Measurements from ENCODE around the gene SLC35E2B. TPM values are rescaled to one million over a fixed set of nuclear protein-coding genes. Genes with fewer than 3 reads are reported as not detected.

The SLC35E2B gene
- total RNA-seq, 1 donor, result 32.8 TPM

GRCh38 chr1:1621173-1622009, 71.2 kb downstream of the SLC35E2B start:
- DNase-seq (ENCODE audit: low read depth), result no peak
- H3K4me3 ChIP-seq (ENCODE audit: low read depth, low read length), result no peak overlapping the region
- TF ChIP-seq CTCF (IDR thresholded peaks at IDR 0.05; ENCODE audit: insufficient read depth, low read depth, low read length), result no peak

DNA sequence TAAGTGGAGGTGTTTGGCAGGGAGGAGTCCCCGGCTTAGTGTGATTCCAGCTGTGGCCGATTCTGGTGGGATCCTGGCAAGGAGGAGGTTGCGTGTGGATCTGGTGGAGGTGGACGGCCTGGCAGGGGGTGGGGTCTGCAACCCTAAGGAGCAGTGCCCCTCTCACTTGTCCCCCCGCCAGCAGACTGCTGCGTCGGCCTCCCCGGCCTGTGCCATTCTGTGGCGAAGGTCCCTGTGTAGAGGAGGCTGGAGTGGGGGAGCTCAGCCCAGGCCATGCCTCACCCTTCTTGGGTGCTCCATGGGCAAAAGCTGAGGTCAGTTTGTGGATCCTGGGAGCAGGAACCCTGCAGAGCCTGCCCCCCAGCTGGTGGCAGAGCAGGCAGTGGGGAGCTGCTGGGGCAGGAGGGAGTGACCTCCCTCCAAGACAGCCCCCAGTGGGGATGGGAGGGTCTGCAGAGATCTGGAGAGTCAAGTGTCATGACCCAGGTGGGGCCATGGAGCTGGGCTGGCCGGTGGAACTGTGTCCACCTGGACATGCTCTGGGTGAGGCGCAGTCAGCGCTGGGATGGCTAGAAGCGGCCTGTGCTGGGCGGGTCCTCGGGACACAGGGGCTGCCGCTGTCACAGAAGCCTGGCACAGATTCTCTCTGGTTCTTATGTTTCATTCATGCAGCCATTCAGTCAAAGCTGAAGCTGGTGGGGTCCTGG, 72.0 kb downstream of the SLC35E2B start:
- TF ChIP-seq CTCF (IDR thresholded peaks at IDR 0.05; ENCODE audit: insufficient read depth, low read depth, low read length), result no peak
- no peak overlapping the region for H3K4me3 ChIP-seq (ENCODE audit: low read depth, low read length)
- no peak for DNase-seq (ENCODE audit: low read depth)

- no peak for TF ChIP-seq CTCF (IDR thresholded peaks at IDR 0.05; ENCODE audit: insufficient read depth, low read depth, low read length)
- no peak for DNase-seq (ENCODE audit: low read depth)
- no peak overlapping the region for H3K4me3 ChIP-seq (ENCODE audit: low read depth, low read length)
These were observed 72.7 kb downstream of the SLC35E2B start for GRCh38 chr1:1619917-1620361.

DNA sequence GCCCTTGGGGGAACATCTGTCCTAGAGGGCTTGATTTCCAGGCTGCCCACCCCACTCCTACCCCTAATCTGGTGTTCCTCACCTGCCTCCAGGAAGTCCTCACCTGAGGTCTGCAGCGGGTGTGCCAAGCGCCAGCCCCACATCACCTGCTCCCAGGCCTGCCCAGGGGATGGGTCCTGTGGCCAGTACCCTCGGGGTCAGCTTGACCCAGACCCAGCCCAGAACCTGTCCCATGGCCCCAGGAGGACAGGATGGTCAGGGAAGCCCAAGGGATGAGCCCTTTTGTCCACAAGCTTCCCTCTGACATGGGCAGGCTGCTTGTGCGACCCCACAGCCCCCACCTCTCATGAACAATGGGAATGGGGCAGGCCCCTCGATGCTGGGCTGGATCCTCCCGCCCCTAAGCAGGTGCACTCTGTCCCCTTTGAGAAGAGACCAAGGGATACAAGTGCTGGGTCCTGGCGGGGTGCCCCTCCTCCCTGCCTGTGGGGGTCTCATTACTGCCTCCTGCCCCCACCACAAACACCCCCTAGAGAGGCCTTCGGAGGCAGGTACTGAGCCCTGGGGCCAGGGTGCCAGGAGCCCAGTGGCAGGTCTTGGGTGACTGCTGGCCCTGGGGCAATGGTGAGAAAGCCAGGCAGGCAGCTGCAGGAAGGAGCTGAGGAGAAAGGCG, 74.1 kb downstream of the SLC35E2B start:
- DNase-seq (ENCODE audit: low read depth), result no peak
- H3K4me3 ChIP-seq (ENCODE audit: low read depth, low read length), result no peak overlapping the region
- TF ChIP-seq CTCF (IDR thresholded peaks at IDR 0.05; ENCODE audit: insufficient read depth, low read depth, low read length), result no peak

GRCh38 chr1:1617925-1618324, 74.7 kb downstream of the SLC35E2B start:
- no peak for DNase-seq (ENCODE audit: low read depth)
- H3K4me3 ChIP-seq (ENCODE audit: low read depth, low read length), result no peak overlapping the region
- no peak for TF ChIP-seq CTCF (IDR thresholded peaks at IDR 0.05; ENCODE audit: insufficient read depth, low read depth, low read length)

DNA sequence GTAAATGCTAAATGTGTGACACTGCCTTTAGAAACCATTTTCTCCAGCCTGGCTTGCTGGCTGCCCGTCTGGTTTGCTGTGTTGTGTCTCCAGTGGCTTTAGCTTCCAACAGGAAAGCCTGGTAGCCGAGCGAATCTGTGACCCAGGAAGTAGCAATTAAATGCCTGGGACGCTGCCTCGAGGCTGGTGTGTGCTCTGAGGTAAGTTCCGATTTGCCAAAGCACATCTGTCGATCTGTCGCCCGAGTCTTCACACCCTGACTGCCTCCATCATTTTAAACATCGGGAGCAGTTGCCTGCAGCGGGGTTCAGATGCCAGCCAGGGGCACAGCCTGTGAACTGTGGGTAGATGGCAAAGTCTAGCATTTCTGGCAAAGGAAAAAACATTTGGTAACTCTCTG, 75.1 kb downstream of the SLC35E2B start:
- TF ChIP-seq CTCF (IDR thresholded peaks at IDR 0.05; ENCODE audit: insufficient read depth, low read depth, low read length), result no peak
- H3K4me3 ChIP-seq (ENCODE audit: low read depth, low read length), result no peak overlapping the region
- no peak for DNase-seq (ENCODE audit: low read depth)

Measured in fibroblast of villous mesenchyme (primary cell).